Endothelial cell of umbilical vein (primary cell): ENCODE measurements around the gene FDX1. TPM values are rescaled to one million over a fixed set of nuclear protein-coding genes. Genes with fewer than 3 reads are reported as not detected.

Experiments used
- BruUV-seq: library from RNA; stranded (reverse); fragments of 400-500 nt; replicated peaks from 2 replicates; lab custom pipeline; 2021; lab: Mats Ljungman, UMichigan
- CTCF ChIA-PET: fragments of 300-600, 350-600 bp; sonication (Branson Sonifier 250); formaldehyde crosslinking; loops from one replicate; lab custom pipeline; 2021; ENCODE audit warnings: antibody characterized with exemption, inconsistent platforms; lab: Charles Lee
- POLR2A ChIA-PET: fragments of 300-600, 350-600 bp; sonication (Branson Sonifier 250); formaldehyde crosslinking; loops from one replicate; lab custom pipeline; 2021; ENCODE audit warnings: antibody characterized with exemption, inconsistent platforms; lab: Charles Lee
- DNase-seq: peaks from one replicate; pipeline ENCODE4 v3.0.0-alpha.2; 2011; ENCODE audit warnings: low read depth, low spot score
- FAIRE-seq: peaks from 2 replicates; lab custom pipeline; 2011; peaks lifted over from hg19 to GRCh38; lab: Jason Lieb, UNC
- H2AFZ ChIP-seq: 2 replicates; pipeline ENCODE4 v1.6.0; 2012; ENCODE audit warnings: low read depth, low read length, control low read depth, inconsistent platforms
- H3K27ac ChIP-seq: 2 replicates; pipeline ENCODE4 v1.5.1; 2011; ENCODE audit warnings: low read depth, mild to moderate bottlenecking, control low read depth, low read length, moderate library complexity; ENCODE audit not compliant: insufficient read depth
- H3K27me3 ChIP-seq, 2 experiments: 2 replicates each; pipeline versions ENCODE4 v1.6.0 to v1.6.1; 2011; ENCODE audit warnings: low read length in 2 of 2, mixed read lengths in 1 of 2; ENCODE audit not compliant: control insufficient read depth in 2 of 2, insufficient read depth in 2 of 2
- H3K36me3 ChIP-seq, 2 experiments: 2 replicates in 1 of 2; 3 replicates in 1 of 2; pipeline ENCODE4 v1.5.1; 2011; ENCODE audit warnings: low read length in 2 of 2, mild to moderate bottlenecking in 1 of 2, moderate library complexity in 1 of 2; ENCODE audit not compliant: control insufficient read depth in 2 of 2, insufficient read depth in 2 of 2; ENCODE audit errors: extremely low read depth in 1 of 2
- H3K4me1 ChIP-seq: 3 replicates; pipeline ENCODE4 v1.5.1; 2011; ENCODE audit warnings: mild to moderate bottlenecking, low read length; ENCODE audit not compliant: control insufficient read depth, insufficient read depth; ENCODE audit errors: extremely low read depth
- H3K4me2 ChIP-seq: 2 replicates; pipeline ENCODE4 v1.6.1; 2011; ENCODE audit warnings: low read length, control low read depth, mixed read lengths; ENCODE audit not compliant: insufficient read depth
- H3K4me3 ChIP-seq, 3 experiments: fragments of 200-600 bp in 1 of 3; sonication (generic), shearing (Covaris generic) in 1 of 3; replicated peaks in 1 of 3; 2 replicates each; pipeline ENCODE4 v1.5.1; 2011 to 2016; ENCODE audit warnings: control low read depth in 3 of 3, low read length in 3 of 3, mild to moderate bottlenecking in 2 of 3, inconsistent platforms in 1 of 3, low read depth in 1 of 3, moderate library complexity in 1 of 3; ENCODE audit not compliant: insufficient read depth in 1 of 3
- H3K79me2 ChIP-seq: 2 replicates; pipeline ENCODE4 v1.6.0; 2012; ENCODE audit warnings: low read length, inconsistent platforms; ENCODE audit not compliant: control insufficient read depth, insufficient read depth
- H3K9ac ChIP-seq: replicated peaks from 2 replicates; pipeline ENCODE3; 2011; ENCODE audit warnings: low read length, control low read depth; ENCODE audit not compliant: insufficient read depth; ENCODE audit errors: extremely low read depth
- H3K9me1 ChIP-seq: replicated peaks from 3 replicates; pipeline ENCODE4 v1.6.0; 2011; ENCODE audit warnings: mild to moderate bottlenecking, low read length; ENCODE audit not compliant: control insufficient read depth, insufficient read depth; ENCODE audit errors: extremely low read depth
- H3K9me3 ChIP-seq: replicated peaks from 2 replicates; pipeline ENCODE4 v1.5.1; 2012; ENCODE audit warnings: low read length, inconsistent platforms; ENCODE audit not compliant: control insufficient read depth, insufficient read depth
- H4K20me1 ChIP-seq: replicated peaks from 2 replicates; pipeline ENCODE3; 2011; ENCODE audit warnings: mild to moderate bottlenecking, low read length; ENCODE audit not compliant: control insufficient read depth, insufficient read depth; ENCODE audit errors: extremely low read depth
- CTCF ChIP-seq, 2 donors: IDR thresholded peaks; 1 replicate in 1 of 2; 2 replicates in 1 of 2; pipeline ENCODE4 v1.5.1; 2011; ENCODE audit warnings: low read length in 2 of 2, mild to moderate bottlenecking in 2 of 2, moderate library complexity in 2 of 2, control low read depth in 1 of 2, inconsistent platforms in 1 of 2, low read depth in 1 of 2; ENCODE audit not compliant: insufficient read depth in 1 of 2; ENCODE audit errors: extremely low read depth in 1 of 2
- EZH2 ChIP-seq: IDR thresholded peaks from 2 replicates; pipeline ENCODE4 v1.6.1; 2012; ENCODE audit warnings: borderline replicate concordance, low read depth, mild to moderate bottlenecking, moderate library complexity, low read length, inconsistent platforms; ENCODE audit not compliant: severe bottlenecking
- FOS ChIP-seq: IDR thresholded peaks from 2 replicates; pipeline ENCODE4 v1.6.1; 2011; ENCODE audit warnings: mild to moderate bottlenecking, low read length, moderate library complexity, borderline replicate concordance; ENCODE audit not compliant: insufficient read depth
- GATA2 ChIP-seq: IDR thresholded peaks from 2 replicates; pipeline ENCODE4 v1.7.0; 2011; ENCODE audit warnings: low read depth, mild to moderate bottlenecking, moderate library complexity, mixed read lengths, low read length; ENCODE audit not compliant: insufficient read length, insufficient read depth
- JUN ChIP-seq: IDR thresholded peaks from 2 replicates; pipeline ENCODE4 v1.6.1; 2011; ENCODE audit warnings: borderline replicate concordance, low read depth; ENCODE audit not compliant: insufficient read length, insufficient read depth
- MAX ChIP-seq: IDR thresholded peaks from 2 replicates; pipeline ENCODE4 v1.6.1; 2011; ENCODE audit not compliant: insufficient read depth, insufficient read length
- MYC ChIP-seq: IDR thresholded peaks from one replicate; pipeline ENCODE4 v1.6.1; 2011; ENCODE audit warnings: mild to moderate bottlenecking, low read depth, low read length
- POLR2A ChIP-seq: IDR thresholded peaks from 2 replicates; pipeline ENCODE4 v1.6.1; 2012; ENCODE audit warnings: low read depth, mild to moderate bottlenecking, control low read depth, low read length
- POLR2AphosphoS5 ChIP-seq: IDR thresholded peaks from 2 replicates; pipeline ENCODE4 v1.6.1; 2012; ENCODE audit warnings: low read depth, mild to moderate bottlenecking, control low read depth, low read length, moderate library complexity; ENCODE audit not compliant: insufficient read depth
- dilution Hi-C: fragments of 300-500 bp; cut with MboI; formaldehyde crosslinking; loops from one replicate; pipeline ENCODE4 v1.15.0; 2019; ENCODE audit warnings: low sequenced_read_pairs; ENCODE audit not compliant: extremely low pct_ligation_motif_present
- intact Hi-C: fragments of 100-400 bp; cut with micrococcal nuclease; formaldehyde crosslinking; loops from one replicate; pipeline ENCODE4 v1.10.0; 2022
- polyA plus RNA-seq, 4 experiments: library from polyadenylated mRNA; depleted of rRNA in 3 of 4; stranded (reverse) in 3 of 4; unstranded in 1 of 4; fragments of >200 nt; gene quantifications; 2 replicates each; pipeline versions ENCODE4 v1.2.1 to v1.2.3, GENCODE V29; 2011 to 2012; ENCODE audit warnings: missing spikeins in 1 of 4
- total RNA-seq: library from RNA; stranded (reverse); gene quantifications from 2 replicates; pipeline ENCODE4 v1.2.3, GENCODE V29; 2021

FDX1 gene
- total and polyA plus RNA-seq, 2 donors (not counting 3 experiments of a cell fraction or from before 2014, with no cell fraction given), result 4.7 to 11.0 TPM

- Histone ChIP-seq H4K20me1 (peaks cover 3% of the 10 kb centered on the region), H2AFZ (peak overlapping the region; percentile 13), H3K79me2 (peaks cover 40% of the 10 kb centered on the region), H3K4me2 (peak overlapping the region; percentile 92), H3K9me1 (no peaks in the 10 kb centered on the region), H3K27ac (no peak overlapping the region), H3K4me3 (peak overlapping the region; percentile 23 to 75 (median 57)), H3K9me3 (no peaks in the 10 kb centered on the region), H3K27me3 (no peaks in the 10 kb centered on the region), H3K4me1 (peaks cover 27% of the 10 kb centered on the region), H3K9ac (peak overlapping the region; percentile 89), H3K36me3 (no peaks in the 10 kb centered on the region)
- intact Hi-C loops, result no loop called here
- no peak for TF ChIP-seq MAX
- ChIA-PET CTCF (interaction anchor here (0.6 to 9.8 kb wide), 7 partner anchors 16 to 517 kb away, joined by 3 to 143 read pairs (median 3); no protein-coding TSS in a partner anchor), POLR2A (no interaction called here)
- dilution Hi-C loops, result no loop called here
- DNase-seq, result no peak
- BruUV-seq, result no TSS peak
- FAIRE-seq, result no peak
These were observed 1.4 kb downstream of the FDX1 start for GRCh38 chr11:110431051-110431672.

GRCh38 chr11:110431674-110432073, 1.9 kb downstream of the FDX1 start:
- DNase-seq (no peak), FAIRE-seq (no peak)
- peaks cover 27% of the 10 kb centered on the region for H3K4me1 ChIP-seq
- no peak overlapping the region for H3K27ac ChIP-seq
- TF ChIP-seq POLR2A (no peak), EZH2 (no peak), CTCF (IDR thresholded peaks at IDR 0.05; ENCODE audit: extremely low read depth in 1 of 2, insufficient read depth in 1 of 2, low read depth in 1 of 2, low read length in 2 of 2) (no peak), POLR2AphosphoS5 (no peak), MAX (no peak), GATA2 (no peak), FOS (no peak), MYC (no peak), JUN (no peak)
- H3K79me2 ChIP-seq, result peaks cover 40% of the 10 kb centered on the region
- intact Hi-C loops (loop anchor here (2.0 kb wide), 3 partner anchors 339 to 579 kb away; partner anchors contain the start of gene ZC3H12C), dilution Hi-C loops (no loop called here)
- POLR2A ChIA-PET, result no interaction called here
- H3K4me3 ChIP-seq, result peak overlapping the region in 2 of 3 experiments; percentile 21 to 57
- peak overlapping the region; percentile 89 for H3K9ac ChIP-seq
- peak overlapping the region; percentile 92 for H3K4me2 ChIP-seq
- no peaks in the 10 kb centered on the region for H3K27me3 ChIP-seq
- H3K36me3 ChIP-seq, result no peaks in the 10 kb centered on the region
- peak overlapping the region; percentile 7 for H2AFZ ChIP-seq
- no peaks in the 10 kb centered on the region for H3K9me1 ChIP-seq
- CTCF ChIA-PET, result interaction anchor here (1.2 to 9.8 kb wide), 5 partner anchors 53 to 579 kb away, joined by 3 to 143 read pairs (median 11); no protein-coding TSS in a partner anchor
- no TSS peak for BruUV-seq
- peaks cover 3% of the 10 kb centered on the region for H4K20me1 ChIP-seq
- no peaks in the 10 kb centered on the region for H3K9me3 ChIP-seq
